GOT3 (cell line): Measurements from ENCODE around the gene PHF12.
"Not testable (repeated sequence)": the region's sequence is repeated elsewhere in the genome, so short reads cannot be mapped to it uniquely, and the experiment has no call there.

ENCODE experiments used
- DNase-seq: peaks from one replicate; lab custom pipeline; 2025; ENCODE audit warnings: mixed read lengths; lab: John Stamatoyannopoulos, UW

Gene PHF12

DNA sequence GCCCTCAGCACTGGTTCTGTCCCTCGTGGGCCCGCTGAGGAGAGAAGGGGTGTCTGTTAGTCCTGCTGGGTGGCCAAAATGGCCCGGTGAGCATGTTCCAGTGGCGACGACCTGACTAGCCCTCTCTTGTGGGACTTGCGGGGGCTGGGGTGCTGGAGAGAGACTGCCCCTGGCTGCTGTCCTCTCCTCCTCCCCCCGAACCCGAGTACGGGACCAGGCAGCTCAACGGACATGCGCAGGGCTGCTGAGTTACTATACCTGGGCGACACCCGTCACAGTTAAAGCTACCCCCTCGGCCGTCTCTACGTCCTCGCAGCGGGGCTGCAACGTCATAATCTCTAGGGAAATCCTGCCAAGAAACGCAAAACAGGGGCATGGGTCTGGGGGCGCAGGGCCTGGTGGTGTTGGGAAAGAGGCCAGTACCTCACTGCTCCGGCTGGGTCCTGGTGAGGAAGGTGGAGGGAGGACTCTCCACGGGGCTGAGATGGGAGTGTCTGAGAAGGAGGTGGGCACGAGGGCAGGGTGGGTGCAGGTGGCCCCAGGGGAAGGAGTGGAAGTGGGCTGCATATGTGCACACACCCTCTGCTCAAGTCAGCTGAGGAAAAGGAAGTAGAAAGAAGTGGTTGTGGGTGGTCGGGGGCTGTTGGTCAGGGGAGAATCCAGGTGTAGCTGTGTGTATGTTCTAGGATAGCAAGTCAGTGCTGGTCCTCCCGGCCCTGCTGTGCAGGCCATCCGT is 67.2 kb downstream of the PHF12 start:
- DNase-seq, result no peak

- no peak for DNase-seq
Observed at GRCh38 chr17:28882154-28882895, 69.0 kb downstream of the PHF12 start.

DNA sequence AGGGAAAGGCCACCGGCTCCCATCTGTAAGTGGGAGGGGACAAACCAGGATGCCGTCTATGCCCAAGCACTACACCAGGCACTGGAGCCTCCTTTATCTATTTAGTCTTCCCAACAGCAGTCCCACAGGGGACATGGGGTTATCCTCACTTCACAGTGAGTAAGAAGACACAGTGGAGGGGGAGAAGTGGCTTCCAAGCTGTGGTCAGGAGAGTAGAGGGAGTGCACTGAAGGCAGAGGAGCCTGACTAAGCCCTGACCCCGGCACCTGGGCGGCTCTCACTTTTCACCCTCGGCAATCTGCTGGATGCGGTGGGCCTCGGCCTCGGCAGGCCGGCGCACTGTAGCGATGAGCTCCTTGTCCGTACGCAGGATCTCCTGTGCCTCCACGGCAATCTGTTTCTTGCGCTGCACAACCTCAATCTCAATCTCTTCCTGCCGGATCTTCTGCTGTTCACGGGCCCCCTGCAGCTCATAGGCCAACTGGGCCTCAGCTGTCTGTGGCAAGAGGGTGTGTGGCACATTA is 69.7 kb downstream of the PHF12 start:
- no peak for DNase-seq

- DNase-seq, result no peak
Observed at GRCh38 chr17:28880572-28880945, 70.8 kb downstream of the PHF12 start.

GRCh38 chr17:28879886-28880571 is 71.3 kb downstream of the PHF12 start:
- no peak for DNase-seq

- no peak for DNase-seq
Observed at GRCh38 chr17:28878981-28879380, 72.3 kb downstream of the PHF12 start.

DNA sequence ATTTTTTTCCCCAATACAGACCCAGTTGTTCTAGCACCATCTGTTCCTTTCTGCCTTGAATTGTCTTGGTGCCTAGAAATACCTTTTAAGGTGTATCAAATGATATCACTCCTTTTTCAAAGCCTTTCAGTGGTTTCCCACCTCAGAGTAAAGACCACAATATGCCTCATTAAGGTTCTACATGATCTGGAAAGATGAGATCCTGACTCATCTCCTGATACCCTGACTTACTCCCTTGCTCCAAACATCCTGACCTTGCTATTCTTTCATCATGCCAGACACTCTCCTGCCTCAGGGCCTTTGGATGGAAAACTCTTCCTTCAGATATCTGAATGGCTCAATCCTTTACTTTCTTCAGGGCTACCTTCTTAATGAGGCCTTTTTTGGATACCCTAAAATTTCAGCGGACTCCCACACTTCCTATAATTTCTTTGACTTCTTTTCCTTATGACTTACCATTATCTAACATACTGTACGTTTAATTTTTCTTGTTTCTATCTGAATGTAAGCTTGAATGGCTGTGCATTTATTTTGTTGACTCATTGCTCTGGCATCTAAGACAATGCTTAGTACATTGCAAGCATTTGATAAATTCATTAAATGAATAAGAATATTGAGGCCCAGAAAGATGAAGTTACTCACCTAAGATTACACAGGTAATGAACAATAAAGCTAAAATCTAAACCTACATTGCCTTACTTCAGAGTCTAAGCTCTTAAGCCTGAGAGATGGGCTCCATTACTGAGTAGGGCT is 73.0 kb downstream of the PHF12 start:
- DNase-seq, result no peak

DNA sequence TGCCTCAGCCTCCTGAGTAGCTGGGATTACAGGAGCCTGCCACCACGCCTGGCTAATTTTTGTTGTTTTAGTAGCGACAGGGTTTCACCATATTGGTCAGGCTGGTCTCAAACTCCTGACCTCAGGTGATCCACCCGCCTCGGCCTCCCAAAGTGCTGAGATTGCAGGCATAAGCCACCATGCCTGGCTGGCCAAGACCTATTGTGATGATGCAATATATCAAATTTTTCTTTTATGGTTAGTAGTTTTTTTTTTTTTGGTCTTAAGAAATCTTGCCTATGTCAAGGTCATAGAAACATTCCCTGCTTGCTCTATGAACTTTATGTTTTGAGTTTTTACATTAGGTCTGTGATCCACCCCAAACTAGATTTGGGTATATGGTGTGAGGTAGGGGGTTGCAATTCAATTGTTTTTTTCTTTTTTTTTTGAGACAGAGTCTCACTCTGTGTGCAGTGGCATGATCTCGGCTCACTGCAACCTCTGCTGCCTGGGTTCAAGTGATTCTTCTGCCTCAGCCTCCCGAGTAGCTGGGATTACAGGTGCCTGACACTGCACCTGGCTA is 74.1 kb downstream of the PHF12 start:
- not testable (repeated sequence) for DNase-seq

DNA sequence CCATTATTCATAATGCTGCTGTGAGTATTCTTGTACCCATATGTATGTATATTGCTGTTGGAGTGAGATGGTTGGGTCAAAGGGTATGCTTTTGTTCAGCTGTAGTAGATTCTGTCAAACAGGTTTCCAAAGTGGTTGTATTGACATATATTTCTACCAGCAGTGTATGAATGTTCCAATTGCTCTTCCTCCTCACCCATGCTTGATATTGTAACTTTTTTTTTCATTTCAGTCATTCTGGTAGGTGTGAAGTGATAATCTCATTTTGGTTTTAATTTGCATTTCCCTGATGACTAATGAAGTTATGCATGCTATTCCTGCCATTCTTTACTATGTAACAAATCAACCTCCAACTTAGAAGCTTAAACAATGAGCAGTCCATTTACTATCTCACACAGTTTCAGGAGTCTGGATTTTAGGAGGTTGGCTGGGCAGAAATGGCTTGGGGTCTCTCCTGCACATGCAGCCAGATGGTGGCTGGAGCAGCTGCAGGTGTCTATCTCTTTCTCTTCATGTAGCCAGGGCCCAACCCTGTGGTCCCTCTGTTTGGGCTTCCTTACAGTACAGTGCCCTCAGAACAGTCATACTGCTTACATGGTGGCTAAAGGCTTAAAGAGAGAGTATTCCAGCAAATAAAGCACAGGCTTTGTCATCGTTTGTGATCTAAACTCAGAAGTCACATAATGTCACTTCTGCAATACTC is 75.3 kb downstream of the PHF12 start:
- DNase-seq, result no peak

DNA sequence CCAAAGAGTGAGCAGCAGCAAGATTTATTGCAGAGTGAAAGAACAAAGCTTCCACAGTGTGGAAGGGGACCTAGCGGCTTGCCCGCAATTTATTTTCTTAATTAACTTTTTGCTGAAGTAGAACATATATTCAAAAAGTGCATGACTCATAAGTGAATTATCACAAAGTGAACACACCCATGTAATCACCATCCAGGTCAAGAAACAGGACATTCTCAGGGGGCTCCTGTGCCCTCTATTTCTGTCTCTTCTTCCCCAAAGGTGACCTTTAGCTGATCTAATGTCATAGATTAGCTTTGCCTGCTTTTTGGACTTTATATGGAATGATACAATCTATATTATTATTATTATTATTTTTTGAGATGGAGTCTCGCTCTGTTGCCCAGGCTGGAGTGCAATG is 76.6 kb downstream of the PHF12 start:
- DNase-seq, result no peak

- DNase-seq, result no peak
Observed at GRCh38 chr17:28873839-28874238, 77.5 kb downstream of the PHF12 start.

GRCh38 chr17:28871056-28871579 is 80.2 kb downstream of the PHF12 start:
- DNase-seq, result no peak

- DNase-seq, result no peak
Observed at GRCh38 chr17:28867276-28867675, 84.0 kb downstream of the PHF12 start.

DNA sequence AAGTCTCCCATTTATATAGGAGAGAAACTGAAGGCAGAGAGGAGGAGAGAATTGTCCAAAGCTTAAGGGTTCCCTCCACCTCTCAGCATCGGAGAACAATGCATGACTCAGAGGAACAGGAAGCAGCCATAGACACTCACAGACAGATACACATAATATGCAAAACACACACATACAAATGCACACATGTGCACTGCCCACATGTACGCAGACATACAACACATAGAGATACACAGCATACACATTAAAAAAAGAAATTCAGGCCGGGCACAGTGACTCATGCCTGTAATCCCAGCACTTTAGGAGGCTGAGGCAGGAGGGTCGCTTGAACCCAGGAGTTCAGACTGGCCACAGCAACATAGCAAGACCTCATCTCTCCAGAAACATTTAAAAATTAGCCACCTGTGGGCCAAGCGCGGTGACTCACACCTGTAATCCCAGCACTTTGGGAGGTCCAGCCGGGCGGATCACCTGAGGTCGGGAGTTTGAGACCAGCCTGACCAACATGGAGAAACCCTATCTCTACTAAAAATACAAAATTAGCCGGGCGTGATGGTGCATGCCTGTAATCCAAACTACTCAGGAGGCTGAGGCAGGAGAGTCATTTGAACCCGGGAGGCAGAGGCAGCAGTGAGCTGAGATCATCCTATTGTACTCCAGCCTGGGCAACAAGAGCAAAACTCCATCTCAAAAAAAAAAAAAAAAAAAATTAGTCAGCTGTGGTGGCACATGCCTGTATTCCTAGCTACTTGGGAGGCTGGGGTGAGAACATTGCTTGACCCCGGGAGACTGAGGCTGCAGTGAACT is 85.2 kb downstream of the PHF12 start:
- DNase-seq, result no peak

DNA sequence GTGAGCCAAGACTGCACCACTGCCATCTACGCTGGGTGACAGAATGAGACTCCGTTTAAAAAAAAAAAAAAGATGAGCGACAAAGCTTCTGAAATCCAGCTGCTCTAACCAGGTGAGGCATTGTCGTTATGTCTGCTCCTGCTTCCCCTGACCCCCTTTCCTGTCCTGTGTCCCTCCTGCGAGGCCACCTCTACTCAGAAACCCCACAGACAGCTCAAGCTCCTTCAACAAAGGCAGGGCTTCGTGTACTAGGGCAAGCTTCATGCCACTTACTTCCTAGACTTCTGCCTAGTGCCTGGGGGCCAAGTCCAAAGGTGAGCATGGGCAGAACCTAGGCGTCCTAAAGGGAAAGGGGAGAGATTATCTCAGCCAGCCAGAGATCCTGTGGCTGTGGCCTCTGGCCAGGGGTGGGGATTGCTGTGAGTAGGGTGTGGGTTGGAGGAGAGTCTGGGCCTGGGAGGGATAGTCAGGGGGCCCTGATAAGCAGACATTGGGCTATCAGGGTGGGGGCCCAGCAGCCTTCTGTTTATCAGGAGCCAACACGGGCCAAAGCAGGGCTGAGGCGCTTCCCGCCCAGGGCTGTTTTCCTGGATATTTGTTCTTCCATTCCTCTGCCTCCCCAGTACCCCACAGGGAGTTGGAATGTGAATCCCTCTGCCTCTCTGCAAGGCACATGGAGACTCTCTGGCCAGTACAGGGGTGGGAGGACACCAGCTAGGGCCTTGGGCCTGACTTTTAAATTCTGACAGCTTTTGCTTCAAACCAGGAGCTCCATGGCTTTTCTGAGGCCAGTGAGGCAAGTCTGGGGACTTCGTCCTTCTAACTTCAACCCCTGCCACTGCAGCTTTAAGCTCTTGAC is 86.1 kb downstream of the PHF12 start:
- DNase-seq, result no peak

- no peak for DNase-seq
Observed at GRCh38 chr17:28863953-28864352, 87.4 kb downstream of the PHF12 start.

DNA sequence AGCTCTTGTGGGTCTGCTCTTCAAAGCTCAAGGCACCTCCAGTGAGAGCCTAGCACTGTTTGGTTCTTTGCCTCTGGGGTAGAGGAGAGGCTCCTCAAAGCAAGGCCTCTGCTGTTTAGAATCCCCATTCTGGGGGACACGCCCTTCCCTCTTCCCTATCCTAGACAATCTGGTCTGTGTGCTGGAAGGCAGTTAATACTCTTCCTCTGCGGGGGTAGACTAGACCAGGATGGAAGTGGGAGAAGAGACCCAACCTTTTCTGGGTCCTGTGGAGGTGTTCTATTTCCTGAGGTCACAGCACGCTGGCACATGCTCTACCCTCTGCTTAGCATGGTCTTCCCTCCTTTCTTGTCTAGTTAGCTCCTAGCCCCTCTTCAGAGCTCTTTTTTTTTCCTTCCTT is 88.8 kb downstream of the PHF12 start:
- no peak for DNase-seq

- DNase-seq, result no peak
Observed at GRCh38 chr17:28861393-28862203, 89.7 kb downstream of the PHF12 start.
